Osteoblast (primary cell): ENCODE measurements around the gene LRRC59. TPM values are rescaled to one million over a fixed set of nuclear protein-coding genes. Genes with fewer than 3 reads are reported as not detected.
"Not testable (repeated sequence)": the region's sequence is repeated elsewhere in the genome, so short reads cannot be mapped to it uniquely, and the experiment has no call there.

ENCODE experiments used
- DNase-seq: peaks from one replicate; pipeline ENCODE4 v3.0.0; 2011; ENCODE audit warnings: low spot score, mixed read lengths; ENCODE audit not compliant: insufficient read length; ENCODE audit errors: missing footprints
- H2AFZ ChIP-seq: 2 replicates; pipeline ENCODE4 v1.6.0; 2011; ENCODE audit warnings: mild to moderate bottlenecking, low read length
- H3K27ac ChIP-seq: 2 replicates; pipeline ENCODE4 v1.5.1; 2011; ENCODE audit warnings: mild to moderate bottlenecking, low read depth, low read length, moderate library complexity
- H3K27me3 ChIP-seq: 2 replicates; pipeline ENCODE4 v1.6.0; 2012; ENCODE audit warnings: mild to moderate bottlenecking, control low read depth, inconsistent platforms, low read length, moderate library complexity; ENCODE audit not compliant: insufficient read depth
- H3K36me3 ChIP-seq: 2 replicates; pipeline ENCODE4 v1.5.1; 2011; ENCODE audit warnings: mild to moderate bottlenecking, low read length, control low read depth, moderate library complexity; ENCODE audit not compliant: insufficient read depth
- H3K4me1 ChIP-seq: 2 replicates; pipeline ENCODE4 v1.5.1; 2011; ENCODE audit warnings: mild to moderate bottlenecking, low read length, control low read depth, moderate library complexity; ENCODE audit not compliant: insufficient read depth
- H3K4me2 ChIP-seq: 2 replicates; pipeline ENCODE4 v1.6.0; 2011; ENCODE audit warnings: mild to moderate bottlenecking, low read length; ENCODE audit not compliant: insufficient read depth
- H3K4me3 ChIP-seq: fragments of 200-600 bp; sonication (generic); 3 replicates; pipeline ENCODE4 v1.5.1; 2012; ENCODE audit warnings: mild to moderate bottlenecking, low read length, inconsistent platforms; ENCODE audit not compliant: insufficient read depth
- H3K79me2 ChIP-seq: 2 replicates; pipeline ENCODE4 v1.6.0; 2012; ENCODE audit warnings: mild to moderate bottlenecking, low read length, control low read depth, inconsistent platforms; ENCODE audit not compliant: insufficient read depth
- H3K9me3 ChIP-seq: 2 replicates; pipeline ENCODE4 v1.5.1; 2011; ENCODE audit warnings: low read depth, low read length, control low read depth
- H4K20me1 ChIP-seq: 2 replicates; pipeline ENCODE4 v1.6.0; 2012; ENCODE audit warnings: mild to moderate bottlenecking, low read length, control low read depth; ENCODE audit not compliant: insufficient read depth
- total RNA-seq: library from RNA; depleted of rRNA; stranded (reverse); fragments of >200 nt; gene quantifications from 2 replicates; pipeline ENCODE4 v1.2.3, GENCODE V29; 2012
- TF ChIP-seq, protein P1 (sequence below): IDR thresholded peaks from 2 replicates; pipeline ENCODE4 v1.5.1; 2011; ENCODE audit warnings: mild to moderate bottlenecking, low read depth, low read length, moderate library complexity; ENCODE audit errors: extremely low read depth

Gene LRRC59
- total RNA-seq, 1 donor: 121 TPM

DNA sequence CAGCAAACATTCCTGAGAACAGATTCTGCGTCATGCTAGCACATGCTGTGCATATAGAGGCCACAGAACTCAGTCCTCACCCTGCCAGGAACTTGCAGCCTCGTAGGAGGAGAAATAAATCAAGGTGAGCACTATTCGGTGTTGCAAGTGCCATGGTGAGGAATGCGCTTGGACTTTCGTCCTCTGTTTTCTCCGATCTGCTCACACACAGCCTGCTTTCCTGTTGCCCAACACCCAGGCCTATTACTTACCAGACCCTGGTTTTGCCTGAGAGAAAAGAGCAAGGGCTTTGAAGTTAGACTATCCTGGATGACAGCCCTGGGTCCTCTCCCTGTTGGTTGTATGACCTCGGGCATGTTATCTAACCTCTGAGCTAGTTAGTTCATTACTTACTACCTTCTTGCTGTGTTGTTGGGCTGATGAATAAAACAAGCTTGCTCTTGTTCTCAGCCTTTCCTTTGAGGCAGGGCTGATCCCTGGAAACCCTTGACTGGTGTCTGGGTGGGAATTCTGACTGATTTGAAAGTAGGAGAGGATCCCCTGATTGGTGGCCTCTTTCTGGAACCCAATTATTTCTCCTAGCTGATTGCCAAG lies 31.6 kb upstream of the LRRC59 start:
- Histone ChIP-seq H2AFZ (no peak overlapping the region), H3K4me3 (no peak overlapping the region), H4K20me1 (peaks cover 9% of the 10 kb centered on the region), H3K27ac (no peak overlapping the region), H3K36me3 (peaks cover 2% of the 10 kb centered on the region), H3K9me3 (no peaks in the 10 kb centered on the region), H3K4me1 (peaks cover 33% of the 10 kb centered on the region), H3K79me2 (peaks cover 42% of the 10 kb centered on the region), H3K4me2 (no peak overlapping the region), H3K27me3 (no peaks in the 10 kb centered on the region)
- TF ChIP-seq, protein P1, sequence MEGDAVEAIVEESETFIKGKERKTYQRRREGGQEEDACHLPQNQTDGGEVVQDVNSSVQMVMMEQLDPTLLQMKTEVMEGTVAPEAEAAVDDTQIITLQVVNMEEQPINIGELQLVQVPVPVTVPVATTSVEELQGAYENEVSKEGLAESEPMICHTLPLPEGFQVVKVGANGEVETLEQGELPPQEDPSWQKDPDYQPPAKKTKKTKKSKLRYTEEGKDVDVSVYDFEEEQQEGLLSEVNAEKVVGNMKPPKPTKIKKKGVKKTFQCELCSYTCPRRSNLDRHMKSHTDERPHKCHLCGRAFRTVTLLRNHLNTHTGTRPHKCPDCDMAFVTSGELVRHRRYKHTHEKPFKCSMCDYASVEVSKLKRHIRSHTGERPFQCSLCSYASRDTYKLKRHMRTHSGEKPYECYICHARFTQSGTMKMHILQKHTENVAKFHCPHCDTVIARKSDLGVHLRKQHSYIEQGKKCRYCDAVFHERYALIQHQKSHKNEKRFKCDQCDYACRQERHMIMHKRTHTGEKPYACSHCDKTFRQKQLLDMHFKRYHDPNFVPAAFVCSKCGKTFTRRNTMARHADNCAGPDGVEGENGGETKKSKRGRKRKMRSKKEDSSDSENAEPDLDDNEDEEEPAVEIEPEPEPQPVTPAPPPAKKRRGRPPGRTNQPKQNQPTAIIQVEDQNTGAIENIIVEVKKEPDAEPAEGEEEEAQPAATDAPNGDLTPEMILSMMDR: no peak
- peak; percentile 19 for DNase-seq

DNA sequence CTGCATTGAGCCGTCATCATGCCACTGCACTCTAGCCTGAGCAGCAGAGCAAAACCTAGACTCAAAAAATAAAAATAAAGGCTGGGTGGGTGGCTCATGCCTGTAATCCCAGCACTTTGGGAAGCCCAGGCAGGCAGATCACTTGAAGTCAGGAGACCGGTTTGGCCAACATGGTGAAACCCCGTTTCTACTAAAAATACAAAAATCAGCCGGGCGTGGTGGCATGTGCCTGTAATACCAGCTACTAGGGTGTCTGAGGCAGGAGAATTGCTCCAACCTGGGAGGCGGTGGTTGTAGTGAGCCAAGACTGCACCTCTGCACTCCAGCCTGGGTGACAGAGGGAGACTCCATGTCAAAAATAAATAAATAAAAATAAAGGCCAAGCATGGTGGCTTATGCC lies 30.8 kb upstream of the LRRC59 start:
- H4K20me1 ChIP-seq, H3K4me3 ChIP-seq, H2AFZ ChIP-seq, DNase-seq, H3K9me3 ChIP-seq, H3K4me2 ChIP-seq, H3K27me3 ChIP-seq, H3K36me3 ChIP-seq, H3K27ac ChIP-seq: not testable (repeated sequence)
- Histone ChIP-seq H3K4me1 (peaks cover 40% of the 10 kb centered on the region), H3K79me2 (peaks cover 42% of the 10 kb centered on the region)

DNA sequence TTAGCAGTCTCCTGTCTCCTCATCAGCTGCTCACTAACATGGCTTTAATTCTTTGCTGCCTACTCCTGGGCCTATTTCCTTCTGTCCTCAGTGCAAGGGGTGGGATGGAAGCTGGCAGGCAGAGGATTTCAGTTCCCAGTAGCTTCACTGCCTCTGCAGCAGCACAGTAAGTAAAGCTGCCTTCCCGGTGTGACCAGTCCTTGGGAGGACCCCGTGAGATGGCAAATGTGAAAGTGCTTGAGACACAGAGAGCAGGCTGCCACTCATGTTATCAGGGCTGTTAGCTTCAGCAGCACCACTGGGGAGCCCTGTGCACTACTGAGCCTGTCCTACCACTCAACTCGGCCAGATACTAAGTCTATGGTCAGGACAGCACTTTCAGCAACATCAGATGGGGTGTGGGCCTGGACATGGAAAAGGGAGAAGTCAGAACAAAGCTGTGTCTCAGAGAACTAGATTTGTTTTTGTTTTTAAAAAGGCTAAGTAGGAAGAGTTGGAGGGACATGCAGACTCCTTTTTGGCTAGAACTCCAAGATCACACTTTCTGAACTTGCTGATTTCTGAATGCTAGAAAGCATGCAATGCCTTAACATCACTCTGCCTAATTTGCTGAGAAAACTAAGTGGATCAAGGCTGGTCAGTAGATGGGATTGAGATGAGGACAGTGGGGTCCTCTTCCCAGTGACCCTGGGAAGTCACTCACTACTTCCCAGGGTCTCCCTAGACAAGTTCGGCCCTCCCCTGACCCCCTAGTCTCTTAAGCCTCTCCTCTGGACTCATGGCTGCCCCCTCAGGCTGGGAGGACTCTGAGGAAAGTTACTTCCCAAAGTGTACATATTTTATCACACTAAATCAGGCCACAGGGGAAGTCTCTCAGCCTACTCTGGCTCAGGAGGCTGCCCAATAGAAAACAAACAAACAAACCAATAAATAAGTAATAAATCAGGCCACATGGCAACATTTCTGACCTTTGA lies 29.8 kb upstream of the LRRC59 start:
- Histone ChIP-seq H3K27ac (peak overlapping the region; percentile 43), H3K36me3 (no peaks in the 10 kb centered on the region), H3K79me2 (peaks cover 39% of the 10 kb centered on the region), H2AFZ (peak overlapping the region; percentile 21), H3K4me1 (peaks cover 40% of the 10 kb centered on the region), H4K20me1 (peaks cover 9% of the 10 kb centered on the region), H3K9me3 (no peaks in the 10 kb centered on the region), H3K4me2 (peak overlapping the region; percentile 93), H3K4me3 (peak overlapping the region; percentile 77), H3K27me3 (no peaks in the 10 kb centered on the region)
- TF ChIP-seq, protein P1: peak; percentile 30
- peak; percentile 92 for DNase-seq

DNA sequence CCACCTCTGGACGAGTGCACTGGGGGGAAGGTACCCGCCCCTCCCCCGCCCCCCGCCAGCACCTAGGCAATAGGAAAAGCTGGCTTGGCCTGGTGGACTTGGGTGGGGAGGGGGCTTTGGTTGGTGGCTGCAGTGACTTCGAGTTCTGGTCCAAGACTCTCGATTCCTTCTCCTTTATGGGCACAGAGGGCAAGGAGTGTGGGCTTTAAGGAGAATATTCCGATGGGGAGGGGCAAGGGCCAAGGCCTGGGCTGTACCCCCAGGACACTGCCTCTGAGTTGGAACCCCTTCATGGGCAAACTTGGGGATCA lies 29.1 kb upstream of the LRRC59 start:
- Histone ChIP-seq H3K79me2 (peaks cover 37% of the 10 kb centered on the region), H4K20me1 (peaks cover 9% of the 10 kb centered on the region), H3K4me2 (peak overlapping the region; percentile 93)

More for the DNA sequence above, 29.1 kb upstream of the LRRC59 start:
- Histone ChIP-seq H2AFZ (peak overlapping the region; percentile 21), H3K4me3 (peak overlapping the region; percentile 77), H3K36me3 (no peaks in the 10 kb centered on the region), H3K9me3 (no peaks in the 10 kb centered on the region), H3K4me1 (peaks cover 44% of the 10 kb centered on the region), H3K27ac (peak overlapping the region; percentile 43), H3K27me3 (no peaks in the 10 kb centered on the region)
- DNase-seq: no peak
- TF ChIP-seq, protein P1: no peak
